Gastrocnemius medialis (tissue), 4 donors: ENCODE results near the gene OBSCN.

Source experiments
- POLR2A ChIP-seq, 2 donors: fragments of 450-650 bp; IDR thresholded peaks; one replicate each; pipeline ENCODE4 v1.6.1; 2017; ENCODE audit warnings: antibody characterized with exemption in 2 of 2, mild to moderate bottlenecking in 2 of 2, moderate library complexity in 2 of 2
- TF ChIP-seq, protein P1 (sequence below), 5 experiments: fragments of 450-650 bp in 3 of 5; fragments of 200-600 bp in 2 of 5; sonication (generic) in 2 of 5; IDR thresholded peaks in 4 of 5; conservative IDR thresholded peaks in 1 of 5; 1 replicate in 4 of 5; 2 replicates in 1 of 5; pipeline ENCODE4 v1.5.1; 2016 to 2019; ENCODE audit warnings: antibody characterized with exemption in 5 of 5, mild to moderate bottlenecking in 3 of 5, moderate library complexity in 3 of 5

DNA sequence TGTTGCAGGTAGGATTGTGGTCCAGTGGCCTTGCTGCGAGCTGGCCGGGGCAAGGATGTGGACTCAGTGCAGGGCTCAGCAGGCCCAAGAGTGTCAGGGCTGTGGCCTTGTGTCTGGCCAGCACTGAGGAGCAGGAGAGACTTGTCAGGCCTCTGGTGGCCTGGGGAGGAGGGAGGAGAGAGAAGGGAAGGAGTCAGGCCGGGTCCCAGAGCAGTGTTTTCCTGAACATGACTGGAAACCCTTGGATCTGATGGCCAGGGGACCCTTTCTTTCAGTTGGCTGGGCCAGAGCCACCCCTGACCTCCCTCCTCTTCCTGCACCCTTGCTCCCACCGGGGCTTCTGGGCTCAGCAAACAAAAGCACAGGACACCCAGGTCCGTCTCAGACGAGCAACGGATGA, 37.2 kb upstream of the OBSCN start:
- TF ChIP-seq, protein P1, sequence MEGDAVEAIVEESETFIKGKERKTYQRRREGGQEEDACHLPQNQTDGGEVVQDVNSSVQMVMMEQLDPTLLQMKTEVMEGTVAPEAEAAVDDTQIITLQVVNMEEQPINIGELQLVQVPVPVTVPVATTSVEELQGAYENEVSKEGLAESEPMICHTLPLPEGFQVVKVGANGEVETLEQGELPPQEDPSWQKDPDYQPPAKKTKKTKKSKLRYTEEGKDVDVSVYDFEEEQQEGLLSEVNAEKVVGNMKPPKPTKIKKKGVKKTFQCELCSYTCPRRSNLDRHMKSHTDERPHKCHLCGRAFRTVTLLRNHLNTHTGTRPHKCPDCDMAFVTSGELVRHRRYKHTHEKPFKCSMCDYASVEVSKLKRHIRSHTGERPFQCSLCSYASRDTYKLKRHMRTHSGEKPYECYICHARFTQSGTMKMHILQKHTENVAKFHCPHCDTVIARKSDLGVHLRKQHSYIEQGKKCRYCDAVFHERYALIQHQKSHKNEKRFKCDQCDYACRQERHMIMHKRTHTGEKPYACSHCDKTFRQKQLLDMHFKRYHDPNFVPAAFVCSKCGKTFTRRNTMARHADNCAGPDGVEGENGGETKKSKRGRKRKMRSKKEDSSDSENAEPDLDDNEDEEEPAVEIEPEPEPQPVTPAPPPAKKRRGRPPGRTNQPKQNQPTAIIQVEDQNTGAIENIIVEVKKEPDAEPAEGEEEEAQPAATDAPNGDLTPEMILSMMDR (IDR thresholded peaks at IDR 0.05 in 4 of 5, conservative IDR thresholded peaks at IDR 0.05 in 1 of 5): no peak
- TF ChIP-seq POLR2A (IDR thresholded peaks at IDR 0.05): no peak
